HG02973 (cell line): ENCODE measurements around the gene NUP43.
"Not testable (repeated sequence)": the region's sequence is repeated elsewhere in the genome, so short reads cannot be mapped to it uniquely, and the experiment has no call there.

Experiments used
- ATAC-seq: cut with Tn5 transposase; IDR thresholded peaks from one replicate; pipeline ENCODE4 v1.9.1; 2021; ENCODE audit warnings: moderate library complexity; ENCODE audit not compliant: unreplicated experiment

NUP43 gene, protein sequence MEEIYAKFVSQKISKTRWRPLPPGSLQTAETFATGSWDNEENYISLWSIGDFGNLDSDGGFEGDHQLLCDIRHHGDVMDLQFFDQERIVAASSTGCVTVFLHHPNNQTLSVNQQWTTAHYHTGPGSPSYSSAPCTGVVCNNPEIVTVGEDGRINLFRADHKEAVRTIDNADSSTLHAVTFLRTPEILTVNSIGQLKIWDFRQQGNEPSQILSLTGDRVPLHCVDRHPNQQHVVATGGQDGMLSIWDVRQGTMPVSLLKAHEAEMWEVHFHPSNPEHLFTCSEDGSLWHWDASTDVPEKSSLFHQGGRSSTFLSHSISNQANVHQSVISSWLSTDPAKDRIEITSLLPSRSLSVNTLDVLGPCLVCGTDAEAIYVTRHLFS

DNA sequence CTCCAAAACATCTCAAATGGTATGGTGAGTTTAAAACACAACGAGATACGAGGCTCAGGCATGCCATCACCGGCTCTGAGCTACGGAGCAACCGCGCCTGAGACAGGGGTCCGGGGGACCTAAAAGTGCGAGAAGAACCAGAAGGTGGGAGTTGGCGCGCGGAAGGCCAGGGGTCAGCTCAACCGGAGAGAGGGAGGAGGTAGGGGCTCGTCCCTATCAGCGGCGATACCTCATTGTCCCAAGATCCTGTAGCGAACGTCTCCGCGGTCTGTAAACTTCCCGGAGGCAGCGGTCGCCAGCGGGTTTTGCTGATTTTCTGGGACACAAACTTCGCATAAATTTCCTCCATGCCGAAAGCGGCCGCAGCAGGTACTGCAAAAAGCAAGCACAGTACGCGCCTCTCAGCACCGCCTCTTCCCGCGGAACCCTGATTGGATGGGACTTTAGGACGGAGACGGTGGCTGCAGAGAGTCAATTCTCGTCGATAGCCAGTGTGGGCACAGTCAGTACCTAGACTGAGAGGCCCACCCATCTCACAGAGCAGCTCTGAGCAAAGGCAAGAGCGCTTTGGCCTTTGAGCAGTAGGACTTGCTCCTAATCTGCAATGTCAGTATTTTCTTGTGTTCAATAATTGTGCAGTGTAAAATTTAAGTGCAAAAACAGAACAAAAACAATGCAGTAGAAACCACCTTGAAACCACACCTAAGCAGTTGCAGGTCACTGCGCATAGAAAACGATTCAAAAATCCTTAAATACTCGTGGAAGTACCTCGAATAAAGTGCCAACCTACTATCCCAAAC is at the start of gene NUP43:
TSS of gene NUP43 (minus strand) at position 383 of the 800 bp plus-strand sequence. CDS start at position 349, 34 bp downstream.
- peak; percentile 52 for ATAC-seq

DNA sequence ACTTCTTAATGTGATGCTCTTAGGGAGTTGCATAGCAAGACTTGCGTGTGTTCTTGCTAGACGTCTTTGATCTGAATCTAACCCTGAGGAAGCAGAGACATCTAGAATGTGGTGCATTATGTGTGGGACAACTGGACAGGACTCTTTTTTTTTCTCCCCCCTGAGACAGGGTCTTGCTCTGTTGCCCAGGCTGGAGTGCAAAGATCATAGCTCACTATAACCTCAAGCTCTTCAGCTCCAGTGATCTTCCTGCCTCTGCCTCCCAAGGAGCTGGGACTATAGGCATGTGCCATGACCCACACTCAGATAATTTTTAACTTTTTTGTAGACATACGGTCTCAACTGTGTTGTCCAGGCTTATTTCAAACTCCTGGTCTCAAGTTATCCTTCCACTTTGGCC is 37.2 kb upstream of the NUP43 start:
- ATAC-seq: no peak

DNA sequence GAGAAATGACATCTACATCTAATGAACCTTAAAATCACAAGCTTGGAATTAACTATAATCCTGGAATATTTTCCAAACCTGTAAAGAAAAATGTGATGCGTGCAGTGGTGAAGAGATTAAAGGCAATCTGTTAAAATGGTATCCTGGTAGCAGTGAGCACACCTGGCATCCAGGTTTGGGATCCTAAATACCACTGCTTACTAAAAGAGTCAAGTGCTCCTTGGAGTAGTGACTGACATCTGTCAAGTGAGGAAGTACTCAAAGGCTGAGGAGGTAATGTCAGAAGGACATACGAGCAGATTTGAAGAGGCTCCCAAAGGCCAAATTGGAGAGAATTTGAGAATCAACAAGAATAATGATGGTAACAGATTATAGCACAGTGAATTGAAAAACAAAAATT is 36.0 kb upstream of the NUP43 start:
- ATAC-seq: no peak

DNA sequence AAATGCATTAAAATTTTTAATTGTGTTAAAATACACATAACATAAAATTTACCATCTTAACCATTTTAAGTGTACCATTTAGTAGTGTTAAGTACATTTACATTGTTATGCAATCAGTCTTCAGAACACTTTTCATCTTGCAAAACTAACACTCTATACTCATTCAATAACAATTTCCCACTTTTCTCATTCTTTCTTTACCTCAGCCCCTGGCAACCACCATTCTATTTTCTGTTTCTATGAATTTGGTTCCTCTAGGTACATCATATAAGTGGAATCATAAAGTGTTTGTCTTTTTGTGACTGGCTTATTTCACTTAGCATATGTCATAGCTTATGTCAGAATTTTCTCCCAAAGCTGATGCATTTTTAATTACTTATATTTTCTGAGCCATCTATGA is 35.4 kb upstream of the NUP43 start:
- no peak for ATAC-seq

DNA sequence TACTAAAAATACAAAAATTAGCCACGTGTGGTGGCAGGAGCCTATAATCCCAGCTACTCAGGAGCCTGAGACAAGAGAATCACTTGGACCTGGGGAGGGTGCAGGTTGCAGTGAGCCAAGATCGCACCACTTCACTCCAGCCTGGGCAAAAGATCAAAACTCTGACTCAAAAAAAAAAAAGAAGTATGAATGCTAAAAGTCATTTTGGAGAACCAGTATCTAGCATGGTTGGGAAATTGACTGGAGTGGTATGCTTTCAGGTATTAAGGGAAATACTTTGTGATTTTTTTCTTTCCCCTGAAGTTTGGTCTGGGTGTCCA is 33.3 kb upstream of the NUP43 start:
- no peak for ATAC-seq

DNA sequence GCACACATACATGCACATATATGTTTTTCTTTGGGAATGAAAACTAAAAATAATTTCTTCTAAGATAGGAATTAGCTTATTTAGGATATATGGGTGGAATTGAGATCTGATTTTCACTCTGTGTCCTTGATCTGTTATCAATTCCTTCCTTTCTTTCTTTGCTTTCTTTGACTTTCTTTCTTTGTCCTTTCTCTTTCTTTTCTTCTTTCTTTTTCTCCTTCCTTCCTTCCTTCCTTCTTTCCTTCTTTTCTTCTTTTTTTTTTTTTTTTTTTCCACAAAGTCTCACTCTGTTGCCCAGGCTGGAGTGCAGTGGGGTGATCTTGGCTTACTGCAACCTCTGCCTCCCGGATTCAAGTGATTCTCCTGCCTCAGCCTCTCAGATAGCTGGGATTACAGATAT is 31.3 kb upstream of the NUP43 start:
- no peak for ATAC-seq

DNA sequence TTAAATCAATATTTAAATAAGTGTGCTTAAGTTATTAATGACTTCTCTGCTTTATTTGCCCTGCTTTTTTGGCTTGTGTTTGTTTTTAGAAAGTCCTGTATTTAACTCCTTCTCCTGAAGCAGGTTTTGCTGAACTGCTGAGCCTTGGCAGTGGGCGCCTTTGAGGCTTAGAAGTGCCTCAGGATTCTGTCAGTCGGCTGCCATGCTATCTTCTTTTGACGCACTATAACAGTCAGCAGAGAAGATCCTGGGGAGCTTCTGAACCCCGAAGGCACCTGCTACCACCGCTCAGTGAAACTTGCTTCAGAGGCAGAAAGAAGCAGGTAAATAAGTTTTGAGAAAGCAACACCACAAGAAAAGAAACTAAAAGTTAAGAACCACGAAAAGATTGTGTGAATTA is 25.6 kb upstream of the NUP43 start:
- no peak for ATAC-seq

DNA sequence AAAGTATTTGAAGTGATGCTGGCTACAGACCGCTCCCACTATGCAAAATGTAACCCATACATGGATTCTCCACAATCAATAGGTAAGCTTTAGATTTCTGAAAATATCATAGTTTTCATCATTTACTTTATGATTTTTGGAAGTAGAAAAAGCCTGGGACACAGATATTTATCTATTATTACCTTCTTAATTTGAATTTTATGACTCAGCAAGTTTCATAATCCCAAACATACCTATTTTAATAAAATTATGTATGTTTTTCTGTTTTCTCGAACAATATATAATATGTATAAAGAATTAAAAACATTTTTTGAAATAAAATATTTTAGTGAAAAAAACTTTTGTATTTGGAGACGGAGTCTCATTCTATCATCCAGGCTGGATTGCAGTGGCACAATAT is 24.9 kb upstream of the NUP43 start:
- ATAC-seq: no peak

DNA sequence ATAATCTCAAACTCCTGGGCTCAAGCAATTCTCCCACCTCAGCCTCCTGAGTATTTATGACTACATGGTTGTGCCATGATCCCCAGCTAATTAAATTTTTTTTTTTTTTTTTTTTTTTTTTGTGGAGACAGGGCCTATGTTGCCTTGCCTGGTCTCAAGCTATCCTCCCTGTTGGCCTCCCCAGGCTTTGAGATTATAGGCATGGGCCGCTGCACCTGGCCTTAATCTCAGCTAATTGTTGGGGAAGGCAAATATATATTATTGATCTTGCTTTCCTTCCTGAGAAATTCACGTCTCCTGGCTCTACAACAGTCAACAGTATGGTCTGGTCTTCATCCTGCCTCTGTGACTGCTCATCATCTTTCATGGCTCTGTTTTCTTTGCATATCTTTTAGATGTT is 23.3 kb upstream of the NUP43 start:
- ATAC-seq: no peak

DNA sequence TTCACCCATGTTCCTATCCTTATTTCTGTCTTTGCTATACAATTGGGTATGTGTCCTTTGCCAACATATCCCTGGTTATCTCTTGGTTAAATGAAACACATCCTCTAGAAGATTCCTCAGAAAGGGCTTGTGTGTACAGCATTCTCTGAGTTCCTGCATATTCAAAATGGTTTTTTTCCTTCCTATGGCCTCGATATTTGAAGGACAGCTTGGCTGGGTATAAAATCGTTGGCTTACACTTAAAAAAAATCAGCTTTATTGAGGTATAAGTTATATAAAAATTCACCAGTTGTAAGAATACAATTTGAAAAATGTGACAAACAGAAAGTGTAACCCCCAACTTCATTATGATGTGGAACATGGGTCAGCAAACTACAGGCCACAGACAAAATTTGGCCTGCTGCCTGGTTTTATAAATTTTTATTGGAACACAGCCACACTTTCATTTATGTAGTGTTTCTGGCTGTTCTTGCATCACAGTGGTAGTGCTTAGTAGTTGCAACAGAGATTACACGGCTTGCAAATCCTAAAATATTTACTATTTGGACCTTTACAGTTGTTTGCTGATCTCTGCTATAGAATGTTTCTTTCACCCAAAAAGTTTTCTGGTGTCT is 19.9 kb upstream of the NUP43 start:
- ATAC-seq: no peak

DNA sequence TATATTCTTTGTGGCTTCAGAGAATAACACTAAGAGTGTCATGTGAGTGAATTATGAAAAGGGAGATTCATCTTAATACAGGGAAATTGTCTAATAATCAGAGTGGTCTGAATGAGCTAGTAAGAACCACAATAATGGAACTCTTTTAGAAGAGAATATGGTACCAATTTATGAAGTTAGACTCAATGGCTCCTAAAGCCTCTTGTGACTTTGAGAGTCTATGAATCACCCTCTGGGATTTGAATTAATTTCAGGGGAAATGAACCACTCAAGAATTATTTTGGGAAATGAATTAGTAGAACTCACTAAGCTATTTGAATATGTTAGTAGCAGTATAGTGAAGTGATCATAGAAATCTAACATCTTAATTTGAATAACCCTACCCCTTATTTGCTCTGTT is 17.5 kb upstream of the NUP43 start:
- ATAC-seq: no peak

DNA sequence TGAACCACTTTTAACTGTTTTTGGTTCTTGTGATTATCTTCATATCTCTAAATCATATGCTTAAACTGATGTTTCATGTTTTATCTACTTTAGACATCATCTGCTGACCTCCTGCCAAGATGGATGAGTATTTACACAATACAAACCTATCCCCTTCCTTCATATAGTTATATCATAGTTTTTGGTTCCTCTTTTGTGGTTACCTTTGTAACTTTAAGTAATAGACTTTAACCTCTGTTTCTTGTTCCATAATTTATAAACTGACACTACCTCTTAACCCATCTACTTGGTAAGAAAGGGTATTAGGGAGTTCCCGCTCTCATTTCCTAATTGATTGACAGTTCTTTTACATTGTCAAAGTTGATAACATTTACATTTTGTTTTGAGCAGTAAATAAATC is 15.1 kb upstream of the NUP43 start:
- peak; percentile 99 for ATAC-seq

DNA sequence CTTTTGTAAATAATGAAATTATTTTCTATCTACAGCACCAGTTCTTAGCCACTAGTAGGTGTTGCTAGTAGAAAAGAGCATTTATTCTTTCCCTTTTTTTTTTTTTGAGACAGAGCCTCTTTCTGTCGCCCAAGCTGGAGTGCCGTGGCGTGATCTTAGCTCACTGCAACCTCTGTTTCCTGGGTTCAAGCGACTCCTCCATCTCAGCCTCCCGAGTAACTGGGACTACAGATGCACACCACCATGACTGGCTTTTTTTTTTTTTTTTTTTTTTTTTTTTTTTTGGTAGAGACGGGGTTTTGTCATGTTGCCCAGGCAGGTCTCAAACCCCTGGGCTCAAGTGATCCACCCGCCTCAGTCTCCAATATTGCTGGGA is 9.9 kb upstream of the NUP43 start:
- ATAC-seq: no peak

DNA sequence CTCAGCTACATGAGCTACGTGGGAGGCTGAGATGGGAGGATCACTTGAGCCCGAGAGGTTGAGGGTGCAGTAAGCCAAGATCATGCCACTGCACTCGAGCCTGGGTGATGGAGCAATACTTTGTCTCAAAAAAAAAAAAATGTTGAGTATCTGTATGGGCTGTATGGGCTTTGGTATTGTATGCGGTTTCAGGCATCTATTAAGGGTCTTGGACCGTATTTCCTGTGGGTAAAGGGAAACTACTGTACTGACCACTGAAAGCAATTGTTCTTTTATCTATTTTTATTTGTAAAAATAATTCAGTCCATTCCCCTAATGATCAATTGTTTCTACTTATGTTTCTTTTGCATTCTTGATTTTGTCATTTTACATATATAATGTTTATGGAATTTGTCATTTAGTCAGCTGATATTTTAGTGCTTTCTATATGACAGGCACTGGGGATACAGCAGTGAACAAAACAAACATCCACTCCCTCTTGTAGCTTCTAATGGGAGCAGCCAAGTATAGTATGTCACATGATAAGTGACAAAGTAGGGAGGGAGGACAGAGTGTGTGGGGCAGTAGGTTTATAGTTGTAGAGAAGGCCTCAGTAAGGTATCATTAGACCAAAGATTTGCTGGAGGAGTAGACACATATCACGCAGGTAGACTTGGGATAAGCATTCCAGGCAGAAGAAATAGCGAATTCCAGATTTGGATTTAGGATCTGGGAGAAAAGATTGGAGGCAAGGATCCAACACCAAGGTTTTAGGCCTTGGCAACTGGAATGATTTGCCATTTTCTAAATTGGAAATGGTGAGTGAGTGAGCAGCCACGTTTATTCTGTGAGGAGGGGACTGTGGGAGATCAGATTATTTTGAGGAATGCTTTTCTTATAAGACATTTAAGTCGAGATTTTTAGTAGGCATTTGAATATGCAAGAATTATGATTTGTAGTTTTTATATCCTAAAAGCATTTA is 9.3 kb upstream of the NUP43 start:
- peak; percentile 57 for ATAC-seq

DNA sequence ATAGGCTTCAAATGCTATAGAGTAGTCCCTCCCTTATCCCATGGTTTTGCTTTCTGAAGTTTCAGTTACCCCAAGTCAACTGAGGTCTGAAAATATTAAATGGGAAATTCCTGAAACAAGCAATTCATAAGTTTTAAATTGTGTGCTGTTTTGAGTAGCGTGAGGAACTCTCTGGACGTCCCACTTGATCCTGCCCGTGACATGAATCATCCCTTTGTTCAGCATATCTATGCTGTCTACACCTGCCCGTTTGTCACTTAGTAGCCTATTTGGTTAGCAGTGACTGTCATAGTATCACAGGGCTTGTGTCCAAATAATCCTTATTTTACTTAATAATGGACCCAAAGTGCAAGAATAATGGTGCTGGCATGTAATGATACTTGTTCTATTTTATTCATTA is 8.2 kb upstream of the NUP43 start:
- ATAC-seq: no peak

DNA sequence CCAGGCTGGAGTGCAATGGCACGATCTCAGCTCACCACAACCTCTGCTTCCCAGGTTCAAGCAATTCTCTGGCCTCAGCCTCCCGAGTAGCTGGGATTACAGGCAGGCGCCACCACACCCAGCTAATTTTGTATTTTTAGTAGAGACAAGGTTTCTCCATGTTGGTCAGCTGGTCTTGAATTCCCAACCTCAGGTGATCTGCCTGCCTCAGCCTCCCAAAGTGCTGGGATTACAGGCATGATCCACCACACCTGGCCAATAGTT is 7.0 kb upstream of the NUP43 start:
- not testable (repeated sequence) for ATAC-seq

DNA sequence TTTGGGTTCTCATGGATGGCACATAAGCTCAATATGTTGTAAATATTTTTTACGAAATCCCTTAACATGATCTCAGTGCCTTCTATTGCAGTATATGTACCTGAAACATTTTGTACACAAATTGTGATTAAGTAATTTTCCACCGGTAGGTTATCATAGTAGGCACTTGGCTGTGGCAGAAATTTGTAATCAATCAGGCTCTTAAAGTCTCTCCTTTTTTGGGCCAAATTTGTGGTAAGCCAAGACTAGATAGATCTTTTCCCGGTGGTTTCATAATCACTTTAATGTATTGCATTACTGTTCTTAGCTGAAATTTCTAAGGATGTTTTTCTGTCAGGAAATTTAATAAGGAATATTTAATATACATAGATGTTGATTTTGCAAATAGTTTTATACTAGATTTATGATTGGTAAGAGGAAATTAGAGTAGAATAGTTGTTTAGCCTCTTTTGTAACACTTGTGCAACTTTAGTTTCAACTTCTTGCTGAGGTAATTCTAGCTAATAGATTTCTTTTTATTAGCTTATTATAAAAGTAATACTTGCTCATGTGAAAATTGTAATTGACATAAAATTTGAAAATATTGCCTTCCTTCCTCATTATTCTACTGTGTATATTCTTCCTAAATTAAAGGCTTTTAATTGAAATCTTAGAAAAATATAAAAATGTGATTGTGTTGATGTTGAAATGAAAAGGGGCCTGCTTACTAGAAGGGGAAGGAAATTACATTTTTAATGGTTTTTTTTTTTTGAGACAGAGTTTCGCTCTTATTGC is 6.5 kb upstream of the NUP43 start:
- ATAC-seq: no peak

DNA sequence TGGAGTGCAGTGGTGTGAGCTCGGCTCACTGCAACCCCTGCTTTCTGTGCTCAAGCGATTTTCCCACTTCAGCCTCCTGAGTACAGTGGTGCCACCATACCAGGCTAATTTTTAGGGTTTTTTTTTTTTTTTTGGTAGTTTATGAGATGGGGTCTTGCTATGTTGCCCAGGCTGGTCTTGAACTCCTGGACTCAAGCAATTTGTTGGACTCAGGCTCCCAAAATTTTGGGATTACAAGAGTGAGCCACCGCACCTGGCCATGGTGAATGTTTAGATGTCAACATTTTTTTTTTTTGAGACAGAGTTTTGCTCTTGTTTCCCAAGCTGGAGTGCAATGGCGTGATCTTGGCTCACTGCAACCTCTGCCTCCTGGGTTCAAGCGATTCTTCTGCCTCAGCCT is 5.6 kb upstream of the NUP43 start:
- ATAC-seq: not testable (repeated sequence)

DNA sequence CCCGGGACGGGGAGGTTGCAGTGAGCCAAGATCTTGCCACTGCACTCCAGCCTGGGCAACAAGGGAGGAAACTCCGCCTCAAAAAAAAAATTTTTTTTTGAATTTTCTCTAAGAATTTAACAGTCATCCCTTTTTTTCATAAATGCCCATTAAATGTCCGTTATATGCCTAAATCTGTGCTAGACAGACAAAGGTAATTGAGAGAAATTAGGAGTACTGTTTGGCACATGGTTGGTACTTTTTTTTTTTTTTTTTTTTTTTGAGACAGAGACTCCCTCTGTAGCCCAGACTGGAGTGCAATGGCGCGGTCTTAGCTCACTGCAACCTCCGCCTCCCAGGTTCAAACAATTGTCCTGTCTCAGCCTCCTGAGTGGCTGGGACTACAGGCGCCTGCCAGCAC is 4.9 kb upstream of the NUP43 start:
- no peak for ATAC-seq

DNA sequence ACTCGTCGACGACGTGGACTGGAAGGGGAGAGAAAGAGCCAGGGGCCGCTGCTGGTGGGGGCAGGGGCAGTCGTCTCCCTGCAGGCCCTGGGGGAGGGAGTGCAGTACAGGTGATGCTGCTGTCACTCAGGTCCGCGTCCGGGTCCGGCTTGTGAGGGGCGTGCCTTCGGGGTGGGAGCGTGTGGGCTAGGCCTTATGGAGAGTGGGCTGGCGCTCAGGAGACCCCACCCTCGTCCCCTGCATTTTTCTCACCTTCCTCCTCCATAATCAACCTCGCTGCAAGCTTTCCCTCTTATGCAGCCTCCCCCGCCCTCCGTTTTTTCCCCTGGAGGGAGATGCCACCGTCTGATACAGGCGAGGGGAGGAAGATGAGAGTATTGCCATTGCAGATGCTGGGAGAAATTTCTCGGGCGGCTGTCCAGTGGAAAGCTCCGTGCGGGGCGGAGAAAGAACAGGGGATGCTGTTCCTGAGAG is 3.8 kb upstream of the NUP43 start:
- peak; percentile 24 for ATAC-seq
